HepG2 (cell line): ENCODE data around the gene GSK3A. TPM values are rescaled to one million over a fixed set of nuclear protein-coding genes. Genes with fewer than 3 reads are reported as not detected.
A peak's percentile ranks its signal among the peaks of the same experiment; 100 is the strongest.

Source experiments
- HNF1B ChIP-seq: sonication (generic); formaldehyde crosslinking; IDR thresholded peaks from 2 replicates; pipeline ENCODE4 v1.5.1; 2020; ENCODE audit warnings: mild to moderate bottlenecking, moderate library complexity, missing genetic modification reagents
- JUN ChIP-seq: sonication (generic); formaldehyde crosslinking; IDR thresholded peaks from 2 replicates; pipeline ENCODE4 v1.4.0; 2020; ENCODE audit warnings: mild to moderate bottlenecking, missing genetic modification reagents
- LCORL ChIP-seq, 2 experiments: fragments of 450-650 bp in 1 of 2; sonication (generic) in 1 of 2; formaldehyde crosslinking in 1 of 2; IDR thresholded peaks; 2 replicates each; pipeline versions ENCODE4 v1.5.0 to v1.6.1; 2017 to 2020; ENCODE audit warnings: antibody characterized with exemption in 1 of 2, missing genetic modification reagents in 1 of 2
- MIER2 ChIP-seq: IDR thresholded peaks from 2 replicates; pipeline ENCODE4 v1.6.1; 2016; ENCODE audit warnings: missing biosample characterization, missing genetic modification reagents
- MLLT10 ChIP-seq: sonication (generic); formaldehyde crosslinking; IDR thresholded peaks from 2 replicates; pipeline ENCODE4 v1.4.0; 2020; ENCODE audit warnings: missing genetic modification reagents
- MNT ChIP-seq: fragments of 450-650 bp; IDR thresholded peaks from 2 replicates; pipeline ENCODE4 v1.6.1; 2016
- NRL ChIP-seq: sonication (generic); formaldehyde crosslinking; IDR thresholded peaks from 2 replicates; pipeline ENCODE4 v1.5.0; 2020; ENCODE audit warnings: missing genetic modification reagents, mild to moderate bottlenecking, moderate library complexity, borderline replicate concordance
- PITX1 ChIP-seq: sonication (generic); formaldehyde crosslinking; IDR thresholded peaks from 2 replicates; pipeline ENCODE4 v1.5.1; 2020; ENCODE audit warnings: mild to moderate bottlenecking, missing genetic modification reagents
- POGK ChIP-seq: sonication (generic); formaldehyde crosslinking; conservative IDR thresholded peaks from 2 replicates; pipeline ENCODE4 v1.8.0; 2022; ENCODE audit warnings: mild to moderate bottlenecking, moderate library complexity, missing genetic modification reagents
- STAT5B ChIP-seq: sonication (generic); formaldehyde crosslinking; IDR thresholded peaks from 2 replicates; pipeline ENCODE4 v1.4.0; 2020; ENCODE audit warnings: missing genetic modification reagents
- TSC22D2 ChIP-seq: sonication (generic); formaldehyde crosslinking; IDR thresholded peaks from 2 replicates; pipeline ENCODE4 v1.5.1; 2020; ENCODE audit warnings: missing genetic modification reagents, mild to moderate bottlenecking, borderline replicate concordance
- ZBTB7A ChIP-seq: sonication (generic); formaldehyde crosslinking; IDR thresholded peaks from 2 replicates; pipeline ENCODE4 v1.8.0; 2022; ENCODE audit warnings: mild to moderate bottlenecking, missing genetic modification reagents
- ZFY ChIP-seq: sonication (generic); formaldehyde crosslinking; IDR thresholded peaks from 2 replicates; pipeline ENCODE4 v1.4.0; 2020; ENCODE audit warnings: missing genetic modification reagents
- ZNF292 ChIP-seq: sonication (generic); formaldehyde crosslinking; IDR thresholded peaks from 2 replicates; pipeline ENCODE4 v1.8.1; 2022; ENCODE audit warnings: mild to moderate bottlenecking, low read depth, missing genetic modification reagents, borderline replicate concordance
- ZNF598 ChIP-seq: sonication (generic); formaldehyde crosslinking; IDR thresholded peaks from 2 replicates; pipeline ENCODE4 v1.5.1; 2020; ENCODE audit warnings: mild to moderate bottlenecking, missing genetic modification reagents, borderline replicate concordance
- ZNF607 ChIP-seq: sonication (generic); formaldehyde crosslinking; IDR thresholded peaks from 2 replicates; pipeline ENCODE4 v1.5.1; 2020; ENCODE audit warnings: missing genetic modification reagents, mild to moderate bottlenecking, borderline replicate concordance
- ZNF678 ChIP-seq: sonication (generic); formaldehyde crosslinking; IDR thresholded peaks from 2 replicates; pipeline ENCODE4 v1.4.0; 2020; ENCODE audit warnings: mild to moderate bottlenecking, missing genetic modification reagents
- ZNF687 ChIP-seq: sonication (generic); formaldehyde crosslinking; IDR thresholded peaks from 2 replicates; pipeline ENCODE4 v1.5.1; 2020; ENCODE audit warnings: mild to moderate bottlenecking, missing genetic modification reagents, moderate library complexity
- ZNF792 ChIP-seq: IDR thresholded peaks from 2 replicates; pipeline ENCODE4 v1.6.1; 2016
- ZSCAN9 ChIP-seq: IDR thresholded peaks from 2 replicates; pipeline ENCODE4 v1.6.1; 2016; ENCODE audit warnings: borderline replicate concordance
- polyA plus RNA-seq, 8 experiments: library from polyadenylated mRNA; depleted of rRNA in 3 of 8; stranded (reverse) in 7 of 8; unstranded in 1 of 8; fragments of >200 nt; fragmentation: Illumina TruSeq in 4 of 8; extraction: Trizol in 4 of 8; gene quantifications; 2 replicates each; pipeline versions ENCODE4 v1.2.1 to v1.2.3, GENCODE V29; 2011 to 2016; ENCODE audit warnings: low read depth in 4 of 8, missing spikeins in 1 of 8, mixed read lengths in 1 of 8; ENCODE audit not compliant: insufficient read depth in 1 of 8
- total RNA-seq, 5 experiments: library from RNA; depleted of rRNA; stranded (reverse); fragments of >200 nt; fragmentation: Illumina TruSeq; extraction: Trizol; gene quantifications; 2 replicates each; pipeline ENCODE4 v1.2.3, GENCODE V29; 2016; ENCODE audit warnings: low read depth in 1 of 5

GSK3A gene
- total and polyA plus RNA-seq, 2 of the 13 experiments (the other 11 are each of a cell fraction or from before 2014, with no cell fraction given) = 16.9 to 52.5 TPM

- peak; percentile 59 for TF ChIP-seq ZFY
- no peak for TF ChIP-seq MNT
- TF ChIP-seq LCORL (IDR thresholded peaks at IDR 0.05) = no peak
- peak; percentile 14; the same call in 1 of the 2 replicates for TF ChIP-seq LCORL (CRISPR knock-in tag; IDR thresholded peaks at IDR 0.05)
- 0 out of 2 replicates have a peak, but pooled peaks have one; percentile 28 for TF ChIP-seq MIER2 (CRISPR knock-in tag)
- TF ChIP-seq POGK (CRISPR knock-in tag) = no peak
- 0 out of 2 replicates have a peak, but pooled peaks have one; percentile 17 for TF ChIP-seq ZNF792 (CRISPR knock-in tag)
- 0 out of 2 replicates have a peak, but pooled peaks have one; percentile 29 for TF ChIP-seq ZNF678 (CRISPR knock-in tag)
- TF ChIP-seq JUN (CRISPR knock-in tag) = no peak
- TF ChIP-seq HNF1B = no peak
- no peak for TF ChIP-seq TSC22D2 (CRISPR knock-in tag)
- TF ChIP-seq ZNF598 (CRISPR knock-in tag) = no peak
- no peak for TF ChIP-seq MLLT10 (CRISPR knock-in tag)
- no peak for TF ChIP-seq ZNF292
- no peak for TF ChIP-seq ZSCAN9
- 0 out of 2 replicates have a peak, but pooled peaks have one; percentile 30 for TF ChIP-seq PITX1 (CRISPR knock-in tag)
- TF ChIP-seq NRL (CRISPR knock-in tag) = no peak
- TF ChIP-seq ZNF687 (CRISPR knock-in tag) = peak; percentile 72
- TF ChIP-seq STAT5B (CRISPR knock-in tag) = no peak
- no peak for TF ChIP-seq ZNF607 (CRISPR knock-in tag)
- peak; percentile 95 for TF ChIP-seq ZBTB7A (CRISPR knock-in tag)
Observed at GRCh38 chr19:42279902-42280814, 37.8 kb upstream of the GSK3A start (continued).
